A549 (cell line): ENCODE results near the gene C16orf54. TPM values are rescaled to one million over a fixed set of nuclear protein-coding genes. Genes with fewer than 3 reads are reported as not detected.
A peak's percentile ranks its signal among the peaks of the same experiment; 100 is the strongest.

Experiments used
- ATAC-seq, 2 experiments: fragments of 200-7000 bp in 1 of 2; fragments of >200 bp in 1 of 2; cut with Nextera tagmentation in 1 of 2; cut with Tn5 transposase in 1 of 2; 3 replicates each; pipeline versions ENCODE4 v1.8.0 to v1.9.1; 2018 to 2020; ENCODE audit warnings: mild to moderate bottlenecking in 1 of 2, moderate library complexity in 1 of 2
- CTCF ChIA-PET: fragments of 300-600 bp; sonication (Branson Sonifier 250); formaldehyde crosslinking; extraction: SDS; loops from one replicate; lab custom pipeline; 2021; ENCODE audit warnings: antibody characterized with exemption, inconsistent platforms; lab: Yijun Ruan, JAX
- POLR2A ChIA-PET: fragments of 350-600 bp; formaldehyde crosslinking; extraction: SDS; loops from one replicate; lab custom pipeline; 2021; ENCODE audit warnings: antibody characterized with exemption, inconsistent platforms; lab: Yijun Ruan, JAX
- DNase-seq, 2 experiments: peaks; one replicate each; pipeline versions ENCODE4 v3.0.0 to v3.0.0-alpha.2; 2011 to 2016; ENCODE audit warnings: low read depth in 1 of 2, low spot score in 1 of 2
- FAIRE-seq: peaks from 2 replicates; lab custom pipeline; 2011; peaks lifted over from hg19 to GRCh38; lab: Jason Lieb, UNC
- H3K27ac ChIP-seq, 2 experiments: fragments of >200 bp; sonication (Bioruptor Twin); formaldehyde crosslinking; 3 replicates each; pipeline ENCODE4 v1.5.1; 2016 to 2017
- H3K4me1 ChIP-seq: fragments of >200 bp; sonication (Bioruptor Twin); formaldehyde crosslinking; 3 replicates; pipeline ENCODE4 v1.6.1; 2016
- H3K4me2 ChIP-seq: fragments of >200 bp; sonication (Bioruptor Twin); formaldehyde crosslinking; 3 replicates; pipeline ENCODE4 v1.6.1; 2016
- H3K4me3 ChIP-seq: fragments of >200 bp; sonication (Bioruptor Twin); formaldehyde crosslinking; 3 replicates; pipeline ENCODE4 v1.5.1; 2016
- H3K9me3 ChIP-seq: fragments of >200 bp; sonication (Bioruptor Twin); formaldehyde crosslinking; 3 replicates; pipeline ENCODE4 v1.6.1; 2016
- ATOH8 ChIP-seq: fragments of 250-450 bp; sonication (Bioruptor Pico); IDR thresholded peaks from 2 replicates; pipeline ENCODE4 v1.5.0; 2020; ENCODE audit warnings: low read depth, mild to moderate bottlenecking, moderate library complexity
- CEBPB ChIP-seq, 2 experiments: fragments of >200 bp in 1 of 2; sonication (Bioruptor Twin) in 1 of 2; formaldehyde crosslinking in 1 of 2; IDR thresholded peaks; 2 replicates each; pipeline ENCODE4 v1.6.1; 2012 to 2016
- CHD2 ChIP-seq: fragments of 150-350 bp; IDR thresholded peaks from 2 replicates; pipeline ENCODE4 v1.6.1; 2014; ENCODE audit warnings: low read length; ENCODE audit not compliant: partially characterized antibody
- CHD4 ChIP-seq: fragments of 200-600 bp; sonication (generic); IDR thresholded peaks from 2 replicates; pipeline ENCODE4 v1.6.1; 2016; ENCODE audit warnings: antibody characterized with exemption, mild to moderate bottlenecking, borderline replicate concordance
- E2F6 ChIP-seq: IDR thresholded peaks from 2 replicates; pipeline ENCODE4 v1.6.1; 2012; ENCODE audit warnings: low read depth, borderline replicate concordance
- EP300 ChIP-seq, 2 experiments: fragments of >200 bp; sonication (Bioruptor Twin); formaldehyde crosslinking; IDR thresholded peaks; 2 replicates in 1 of 2; 3 replicates in 1 of 2; pipeline ENCODE4 v1.6.1; 2016 to 2017
- FOSB ChIP-seq: fragments of 250-450 bp; sonication (Bioruptor Pico); IDR thresholded peaks from 2 replicates; pipeline ENCODE4 v1.5.0; 2020; ENCODE audit warnings: mild to moderate bottlenecking, moderate library complexity
- HDAC2 ChIP-seq: fragments of 200-600 bp; sonication (generic); IDR thresholded peaks from 2 replicates; pipeline ENCODE4 v1.6.1; 2016
- HEYL ChIP-seq: fragments of 250-450 bp; sonication (Bioruptor Pico); IDR thresholded peaks from 2 replicates; pipeline ENCODE4 v1.8.0; 2021; ENCODE audit warnings: mild to moderate bottlenecking, moderate library complexity
- HMGXB4 ChIP-seq: fragments of 250-450 bp; sonication (Bioruptor Pico); IDR thresholded peaks from 2 replicates; pipeline ENCODE4 v1.5.0; 2021; ENCODE audit warnings: mild to moderate bottlenecking, moderate library complexity, borderline replicate concordance
- HOXB13 ChIP-seq: fragments of 250-450 bp; sonication (Bioruptor Pico); IDR thresholded peaks from 2 replicates; pipeline ENCODE4 v1.5.0; 2020; ENCODE audit warnings: low read depth, mild to moderate bottlenecking, moderate library complexity
- HOXB5 ChIP-seq: fragments of 250-450 bp; sonication (Bioruptor Pico); IDR thresholded peaks from 2 replicates; pipeline ENCODE4 v1.5.0; 2020; ENCODE audit warnings: mild to moderate bottlenecking, moderate library complexity
- JUNB ChIP-seq: fragments of >200 bp; sonication (Bioruptor Twin); formaldehyde crosslinking; IDR thresholded peaks from 2 replicates; pipeline ENCODE4 v1.6.1; 2016
- MAZ ChIP-seq: fragments of 150-350 bp; IDR thresholded peaks from 2 replicates; pipeline ENCODE4 v1.6.1; 2014; ENCODE audit warnings: antibody characterized with exemption, low read depth, low read length, borderline replicate concordance
- NFE2L2 ChIP-seq: fragments of 150-350 bp; conservative IDR thresholded peaks from 2 replicates; pipeline ENCODE4 v1.6.1; 2014; ENCODE audit warnings: low read length
- PBX3 ChIP-seq: IDR thresholded peaks from 2 replicates; pipeline ENCODE4 v1.6.1; 2012
- RNF2 ChIP-seq: fragments of 200-600 bp; sonication (generic); IDR thresholded peaks from 2 replicates; pipeline ENCODE4 v1.6.1; 2016; ENCODE audit warnings: low read depth, mild to moderate bottlenecking, antibody characterized with exemption, moderate library complexity, borderline replicate concordance
- TFCP2L1 ChIP-seq: fragments of 250-450 bp; sonication (Bioruptor Pico); IDR thresholded peaks from 2 replicates; pipeline ENCODE4 v1.5.0; 2021; ENCODE audit warnings: mild to moderate bottlenecking
- TP53 ChIP-seq: fragments of 250-450 bp; sonication (Bioruptor Pico); IDR thresholded peaks from 2 replicates; pipeline ENCODE4 v1.5.0; 2021; ENCODE audit warnings: mild to moderate bottlenecking, moderate library complexity
- USF2 ChIP-seq: fragments of 450-650 bp; IDR thresholded peaks from 2 replicates; pipeline ENCODE4 v1.6.1; 2014; ENCODE audit warnings: antibody characterized with exemption
- ZC3H11A ChIP-seq: fragments of 450-650 bp; IDR thresholded peaks from 2 replicates; pipeline ENCODE4 v1.6.1; 2014; ENCODE audit warnings: antibody characterized with exemption, mild to moderate bottlenecking
- ZSCAN20 ChIP-seq: fragments of 250-450 bp; sonication (Bioruptor Pico); IDR thresholded peaks from 2 replicates; pipeline ENCODE4 v1.8.0; 2022; ENCODE audit warnings: mild to moderate bottlenecking, moderate library complexity
- WGBS: methylation state at CpG from one replicate; pipeline ENCODE4 v1.1.6; 2017; ENCODE audit errors: missing lambda C conversion rate; 5-methylcytosine and 5-hydroxymethylcytosine counted together
- polyA plus RNA-seq, 4 experiments: library from polyadenylated mRNA; depleted of rRNA in 3 of 4; stranded (reverse); fragments of >200 nt; fragmentation: RNase III in 1 of 4; extraction: RNeasy Plus Mini Kit Qiagen cat#74134 plus additional on column Dnase treatment in 1 of 4; gene quantifications; 2 replicates in 3 of 4; 3 replicates in 1 of 4; pipeline ENCODE4 v1.2.3, GENCODE V29; 2011 to 2017

C16orf54 gene
- polyA plus RNA-seq, 2 of the 4 experiments (the other 2 are of a cell fraction), result not detected

- no peak for ATAC-seq
- CTCF ChIA-PET, result interaction anchor here (0.7 to 1.7 kb wide), 4 partner anchors 10 to 36 kb away, joined by 3 to 6 read pairs (median 3); no protein-coding TSS in a partner anchor
- Histone ChIP-seq H3K9me3 (no peaks in the 10 kb centered on the region), H3K4me2 (no peak overlapping the region), H3K4me1 (no peaks in the 10 kb centered on the region), H3K4me3 (no peak overlapping the region), H3K27ac (no peak overlapping the region)
- POLR2A ChIA-PET, result no interaction called here
- 69% methylated on average over 6 of the region's 6 CpGs for WGBS
- no peak for FAIRE-seq
- no peak for TF ChIP-seq ZC3H11A
- no peak for TF ChIP-seq TP53 (CRISPR knock-in tag)
- no peak for TF ChIP-seq ZSCAN20
- TF ChIP-seq CHD4, result no peak
- no peak for TF ChIP-seq HDAC2
- no peak for TF ChIP-seq TFCP2L1 (CRISPR knock-in tag)
- TF ChIP-seq JUNB, result no peak
- no peak for TF ChIP-seq FOSB
- no peak for TF ChIP-seq HOXB13 (CRISPR knock-in tag)
- no peak for TF ChIP-seq HMGXB4 (CRISPR knock-in tag)
- TF ChIP-seq CEBPB (IDR thresholded peaks at IDR 0.05), result no peak
- no peak for TF ChIP-seq RNF2
- no peak for TF ChIP-seq E2F6
- no peak for TF ChIP-seq HEYL (CRISPR knock-in tag)
- TF ChIP-seq PBX3, result no peak
- no peak for TF ChIP-seq EP300 (IDR thresholded peaks at IDR 0.05)
- TF ChIP-seq NFE2L2, result no peak
- TF ChIP-seq HOXB5 (CRISPR knock-in tag), result no peak
- TF ChIP-seq USF2, result no peak
- no peak for DNase-seq
Observed at GRCh38 chr16:29736764-29737163, 9.0 kb downstream of the C16orf54 start.

GRCh38 chr16:29736112-29736511, 9.7 kb downstream of the C16orf54 start:
- ATAC-seq, result peak; percentile 74 to 77; a peak in 4 of 6 replicates
- ChIA-PET POLR2A (no interaction called here), CTCF (interaction anchor here (0.6 to 1.7 kb wide), 7 partner anchors 9 to 125 kb away, joined by 3 to 6 read pairs (median 3); no protein-coding TSS in a partner anchor)
- Histone ChIP-seq H3K4me2 (no peak overlapping the region), H3K9me3 (no peaks in the 10 kb centered on the region), H3K27ac (no peak overlapping the region), H3K4me3 (no peak overlapping the region), H3K4me1 (no peaks in the 10 kb centered on the region)
- TF ChIP-seq CHD2 (no peak), EP300 (IDR thresholded peaks at IDR 0.05) (no peak), HDAC2 (no peak), PBX3 (no peak), MAZ (no peak), ATOH8 (CRISPR knock-in tag) (no peak), TFCP2L1 (CRISPR knock-in tag) (no peak), RNF2 (no peak)
- WGBS, result 19% methylated on average over 5 of the region's 5 CpGs
- DNase-seq, result peak; percentile 16 to 25
- no peak for FAIRE-seq
